ENCODE measurements around the gene SPANXN2.

SPANXN2 gene

GRCh38 chrX:143701460-143701859 is 19.1 kb downstream of the SPANXN2 start:
- in situ Hi-C loops (cut with MboI; ENCODE audit: low pct_unique_long_range_greater_than_20kb, low sequenced_read_pairs, unreplicated experiment): no loop called here
- DNase-seq (ENCODE audit: low spot score): no peak
- no peak for TF ChIP-seq CTCF (IDR thresholded peaks at IDR 0.05; ENCODE audit: extremely low read depth, insufficient read depth, missing control alignments)

GRCh38 chrX:143694885-143695284 is 25.7 kb downstream of the SPANXN2 start:
- TF ChIP-seq CTCF (IDR thresholded peaks at IDR 0.05; ENCODE audit: extremely low read depth, insufficient read depth, missing control alignments): no peak
- in situ Hi-C loops (cut with MboI; ENCODE audit: low pct_unique_long_range_greater_than_20kb, low sequenced_read_pairs, unreplicated experiment): no loop called here
- DNase-seq (ENCODE audit: low spot score): no peak

GRCh38 chrX:143683486-143683885 is 37.1 kb downstream of the SPANXN2 start:
- no peak for DNase-seq (ENCODE audit: low spot score)
- in situ Hi-C loops (cut with MboI; ENCODE audit: low pct_unique_long_range_greater_than_20kb, low sequenced_read_pairs, unreplicated experiment): no loop called here
- TF ChIP-seq CTCF (IDR thresholded peaks at IDR 0.05; ENCODE audit: extremely low read depth, insufficient read depth, missing control alignments): no peak

GRCh38 chrX:143674926-143675325 is 45.6 kb downstream of the SPANXN2 start:
- no peak for DNase-seq (ENCODE audit: low spot score)
- TF ChIP-seq CTCF (IDR thresholded peaks at IDR 0.05; ENCODE audit: extremely low read depth, insufficient read depth, missing control alignments): no peak
- in situ Hi-C loops (cut with MboI; ENCODE audit: low pct_unique_long_range_greater_than_20kb, low sequenced_read_pairs, unreplicated experiment): no loop called here

GRCh38 chrX:143669395-143669794 is 51.2 kb downstream of the SPANXN2 start:
- DNase-seq (ENCODE audit: low spot score): no peak
- TF ChIP-seq CTCF (IDR thresholded peaks at IDR 0.05; ENCODE audit: extremely low read depth, insufficient read depth, missing control alignments): no peak
- in situ Hi-C loops (cut with MboI; ENCODE audit: low pct_unique_long_range_greater_than_20kb, low sequenced_read_pairs, unreplicated experiment): no loop called here

- in situ Hi-C loops (cut with MboI; ENCODE audit: low pct_unique_long_range_greater_than_20kb, low sequenced_read_pairs, unreplicated experiment): no loop called here
- no peak for DNase-seq (ENCODE audit: low spot score)
- peak; percentile 59 for TF ChIP-seq CTCF (IDR thresholded peaks at IDR 0.05; ENCODE audit: extremely low read depth, insufficient read depth, missing control alignments)
Measured at GRCh38 chrX:143664302-143664701, 56.2 kb downstream of the SPANXN2 start.

- DNase-seq (ENCODE audit: low spot score): no peak
- TF ChIP-seq CTCF (IDR thresholded peaks at IDR 0.05; ENCODE audit: extremely low read depth, insufficient read depth, missing control alignments): no peak
Measured at GRCh38 chrX:143663755-143664154, 56.8 kb downstream of the SPANXN2 start.

More at GRCh38 chrX:143663755-143664154, 56.8 kb downstream of the SPANXN2 start:
- in situ Hi-C loops (cut with MboI; ENCODE audit: low pct_unique_long_range_greater_than_20kb, low sequenced_read_pairs, unreplicated experiment): no loop called here
